Cardiac fibroblast (primary cell): ENCODE measurements around the gene TSC22D1.

Source experiments
- DNase-seq, 2 donors: peaks; one replicate each; pipeline versions ENCODE4 v3.0.0 to v3.0.0-alpha.2; 2010; ENCODE audit warnings: low read depth in 2 of 2
- H3K4me3 ChIP-seq, 2 donors: replicated peaks in 1 of 2; 1 replicate in 1 of 2; 2 replicates in 1 of 2; pipeline ENCODE4 v1.5.1; 2011; ENCODE audit warnings: low read depth in 2 of 2, low read length in 2 of 2, mild to moderate bottlenecking in 2 of 2, moderate library complexity in 1 of 2
- CTCF ChIP-seq: IDR thresholded peaks from one replicate; pipeline ENCODE4 v1.5.1; 2011; ENCODE audit warnings: low read depth, mild to moderate bottlenecking, low read length, inconsistent platforms

TSC22D1 gene

GRCh38 chr13:44440046-44440608 is 136.0 kb downstream of the TSC22D1 start:
- DNase-seq, result no peak
- H3K4me3 ChIP-seq, result no peak overlapping the region
- TF ChIP-seq CTCF, result no peak

- no peak for TF ChIP-seq CTCF
- peak in 1 of 2 donors; percentile 19 for DNase-seq
- H3K4me3 ChIP-seq, result no peak overlapping the region
Measured at GRCh38 chr13:44439452-44440024, 136.6 kb downstream of the TSC22D1 start.

GRCh38 chr13:44438234-44438579 is 137.9 kb downstream of the TSC22D1 start:
- no peak for DNase-seq
- TF ChIP-seq CTCF, result peak; percentile 24
- no peak overlapping the region for H3K4me3 ChIP-seq

GRCh38 chr13:44437356-44438233 is 138.5 kb downstream of the TSC22D1 start:
- peak; percentile 63 to 73 for DNase-seq

GRCh38 chr13:44436589-44437337 is 139.4 kb downstream of the TSC22D1 start:
- no peak for TF ChIP-seq CTCF
- peak overlapping the region; percentile 63 to 68 for H3K4me3 ChIP-seq
- peak; percentile 91 to 97 for DNase-seq

More at GRCh38 chr13:44437356-44438233, 138.5 kb downstream of the TSC22D1 start:
- H3K4me3 ChIP-seq, result peak overlapping the region; percentile 63 to 68
- no peak for TF ChIP-seq CTCF

GRCh38 chr13:44435919-44436510 is 140.1 kb downstream of the TSC22D1 start:
- peak in 1 of 2 donors; percentile 16 for DNase-seq

More at GRCh38 chr13:44435919-44436510, 140.1 kb downstream of the TSC22D1 start:
- no peak for TF ChIP-seq CTCF
- peak overlapping the region; percentile 63 to 68 for H3K4me3 ChIP-seq
